Eye (tissue), 1 donor: Measurements from ENCODE around the gene CSK.
A peak's percentile ranks its signal among the peaks of the same experiment; 100 is the strongest.

Source experiments
- DNase-seq: peaks from one replicate; pipeline ENCODE4 v3.0.0-alpha.2; 2015

The CSK gene

DNA sequence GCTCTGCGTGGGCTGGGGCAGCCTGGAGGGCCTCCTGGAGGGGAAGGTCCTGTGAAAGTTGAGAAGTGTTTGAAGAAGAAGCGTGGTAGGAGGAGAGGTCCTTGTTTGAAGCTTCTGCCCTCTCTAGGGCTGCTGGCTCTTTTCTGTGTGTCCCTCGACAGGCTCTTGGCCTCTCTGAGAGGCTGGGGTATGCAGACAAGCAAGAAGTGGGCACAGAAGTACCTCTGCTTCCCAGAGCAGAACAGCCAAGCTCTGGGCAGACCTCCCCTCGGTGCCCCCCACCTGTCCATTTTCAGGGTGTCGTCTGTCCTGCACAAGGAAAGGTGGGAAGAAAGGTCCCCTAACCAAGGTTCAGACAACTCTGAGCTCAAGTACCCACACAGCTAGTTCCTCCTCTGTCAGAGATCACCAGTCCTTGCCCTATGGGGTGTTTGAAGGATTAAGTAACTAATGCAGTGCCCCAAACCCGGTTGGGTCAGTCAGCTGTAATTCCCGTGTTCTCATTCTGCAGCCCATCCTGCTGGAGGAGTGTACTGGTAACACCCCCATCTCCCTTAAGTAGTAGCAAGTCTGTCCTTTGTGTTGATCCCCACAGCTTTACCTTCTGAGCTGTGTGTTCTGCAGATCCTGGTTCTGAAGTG lies 6.3 kb downstream of the CSK start:
- DNase-seq: no peak

DNA sequence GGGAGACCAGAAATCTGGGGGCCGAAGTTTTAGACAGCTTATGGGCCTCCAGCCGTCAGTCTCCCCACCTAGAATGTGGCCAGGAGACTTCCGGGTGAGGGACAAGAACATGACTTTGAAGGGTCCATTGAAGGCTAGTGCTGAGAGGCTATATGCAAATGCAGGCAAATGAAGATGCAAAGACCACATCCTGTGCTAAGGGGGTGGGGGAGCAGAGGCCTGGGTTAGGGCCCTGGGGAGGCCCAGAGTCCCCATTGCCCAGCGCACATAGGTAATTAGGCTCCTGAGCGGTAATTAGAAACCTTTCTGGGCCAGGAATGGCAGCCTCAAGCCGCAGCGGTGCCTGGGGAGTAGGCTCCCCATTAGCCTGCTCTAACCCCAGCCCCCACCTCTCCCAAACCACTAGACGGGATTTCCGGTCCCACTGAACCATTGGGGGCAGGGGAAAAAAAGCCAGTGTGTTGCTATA lies 6.8 kb downstream of the CSK start:
- DNase-seq: no peak

DNA sequence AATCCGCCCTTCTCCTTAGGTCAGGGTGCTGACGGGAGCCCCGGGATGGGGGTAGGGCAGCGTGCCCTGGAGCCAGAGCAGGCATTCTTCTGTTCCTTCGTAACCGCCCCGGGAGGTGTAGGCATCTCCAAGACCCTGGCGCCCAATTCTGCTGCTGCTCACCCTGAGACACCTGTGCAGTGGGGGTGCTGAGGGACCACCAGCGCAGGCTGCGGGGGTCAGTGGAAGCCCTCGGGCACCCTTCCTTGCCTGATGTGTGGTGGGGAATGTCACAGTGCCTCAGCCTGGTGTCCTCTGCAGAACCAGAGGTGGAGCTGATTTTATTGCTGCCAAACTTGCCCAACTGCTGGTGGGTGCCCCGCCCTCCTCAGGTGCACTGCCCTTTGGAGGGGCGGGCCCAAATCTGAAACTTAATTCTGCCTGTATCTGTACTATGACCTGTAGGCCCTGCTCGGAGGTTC lies 7.3 kb downstream of the CSK start:
- no peak for DNase-seq

DNA sequence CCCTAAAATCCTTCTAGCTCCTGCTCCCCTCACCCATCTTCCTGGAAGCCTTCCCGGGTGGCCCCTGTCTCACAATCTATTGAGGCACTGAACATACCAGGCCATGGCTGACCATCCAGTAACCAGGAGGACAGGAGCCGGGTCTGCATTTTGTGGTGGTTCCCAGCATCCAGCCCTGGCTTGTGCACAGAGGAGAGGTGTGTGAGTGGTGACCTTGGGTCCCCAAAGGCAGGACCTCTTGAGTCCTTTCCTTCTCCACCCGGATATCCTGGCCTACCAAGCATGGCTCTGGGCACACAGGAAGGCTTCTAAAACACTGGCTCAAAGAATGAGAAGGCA lies 7.8 kb downstream of the CSK start:
- DNase-seq: no peak

DNA sequence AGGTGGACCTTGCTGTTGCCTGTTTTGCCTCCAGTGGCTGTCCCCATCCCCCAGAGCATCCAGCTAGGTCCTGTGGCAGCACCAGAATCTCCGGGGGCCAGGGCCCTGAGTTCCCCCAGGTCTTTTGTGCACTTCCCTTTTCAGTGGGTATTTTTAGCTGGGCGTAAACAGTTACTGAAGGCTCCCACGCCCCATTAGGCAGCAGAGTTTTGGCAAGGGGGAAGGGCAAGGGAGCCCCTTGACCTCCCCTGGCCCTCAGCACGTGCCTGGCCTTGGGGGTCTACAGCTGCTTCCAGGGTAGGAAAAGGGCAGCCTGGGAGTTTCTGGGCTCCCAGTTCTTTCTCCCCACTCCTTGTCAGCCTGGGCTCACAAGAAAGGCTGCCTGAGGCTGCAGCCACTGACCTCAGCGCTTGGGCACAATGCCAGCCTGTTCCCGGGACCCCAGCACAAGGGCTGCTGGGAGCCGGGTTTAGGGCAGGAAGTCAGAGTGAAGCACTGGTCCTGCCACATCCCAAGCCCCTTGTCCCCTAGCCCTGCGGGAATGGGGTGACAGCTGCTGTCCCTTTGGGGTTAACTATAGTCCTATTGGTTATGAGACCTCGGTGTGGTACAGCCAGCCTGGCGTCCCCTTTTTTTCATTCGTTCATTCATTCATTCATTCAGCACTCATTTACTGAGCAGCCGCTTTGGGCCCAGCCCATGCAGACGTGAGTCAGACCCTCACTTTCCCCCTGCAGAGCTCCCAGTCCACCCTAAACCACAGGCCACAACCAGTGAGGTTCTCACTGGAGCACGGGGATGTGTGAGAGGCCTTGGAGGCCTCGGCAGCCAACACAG lies 8.4 kb downstream of the CSK start:
- peak; percentile 62 for DNase-seq

DNA sequence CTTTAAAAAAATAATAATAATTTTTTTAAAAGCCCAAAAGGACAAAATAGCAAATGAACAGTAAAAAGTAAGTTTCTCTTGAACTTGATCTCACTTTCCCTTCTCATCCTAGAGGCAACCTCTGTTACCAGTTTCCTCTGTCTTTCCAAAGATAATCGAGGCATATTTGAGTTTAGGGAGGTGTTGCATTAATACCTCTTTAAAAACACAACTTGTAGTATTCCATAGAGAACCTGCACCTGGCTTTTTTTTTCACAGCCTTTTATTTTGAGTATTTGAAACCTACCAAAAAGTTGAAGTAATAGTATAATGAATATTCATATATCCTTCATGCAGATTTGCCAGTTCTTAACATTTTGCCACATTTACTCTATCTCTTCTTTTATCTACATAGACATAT lies 9.1 kb downstream of the CSK start:
- DNase-seq: no peak

DNA sequence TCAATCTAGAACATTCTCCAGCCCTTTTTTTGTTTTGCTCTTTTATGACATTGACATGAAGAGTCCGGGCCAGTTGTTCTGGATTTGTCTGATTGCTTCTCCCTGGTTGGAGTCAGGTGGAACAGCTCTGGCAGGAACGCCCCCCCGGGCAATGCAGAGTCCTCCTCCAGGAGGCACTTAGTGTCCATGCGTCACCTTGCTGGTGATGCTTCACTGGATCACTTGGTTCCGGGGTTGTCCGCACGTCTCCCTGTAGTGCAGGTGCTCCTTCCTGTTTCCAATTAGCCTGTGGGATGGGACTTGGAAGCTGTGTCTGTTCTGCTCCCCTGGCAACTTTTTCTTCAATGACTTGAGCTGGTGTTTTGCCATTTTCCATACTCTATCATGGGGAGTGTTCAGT lies 9.8 kb downstream of the CSK start:
- no peak for DNase-seq

DNA sequence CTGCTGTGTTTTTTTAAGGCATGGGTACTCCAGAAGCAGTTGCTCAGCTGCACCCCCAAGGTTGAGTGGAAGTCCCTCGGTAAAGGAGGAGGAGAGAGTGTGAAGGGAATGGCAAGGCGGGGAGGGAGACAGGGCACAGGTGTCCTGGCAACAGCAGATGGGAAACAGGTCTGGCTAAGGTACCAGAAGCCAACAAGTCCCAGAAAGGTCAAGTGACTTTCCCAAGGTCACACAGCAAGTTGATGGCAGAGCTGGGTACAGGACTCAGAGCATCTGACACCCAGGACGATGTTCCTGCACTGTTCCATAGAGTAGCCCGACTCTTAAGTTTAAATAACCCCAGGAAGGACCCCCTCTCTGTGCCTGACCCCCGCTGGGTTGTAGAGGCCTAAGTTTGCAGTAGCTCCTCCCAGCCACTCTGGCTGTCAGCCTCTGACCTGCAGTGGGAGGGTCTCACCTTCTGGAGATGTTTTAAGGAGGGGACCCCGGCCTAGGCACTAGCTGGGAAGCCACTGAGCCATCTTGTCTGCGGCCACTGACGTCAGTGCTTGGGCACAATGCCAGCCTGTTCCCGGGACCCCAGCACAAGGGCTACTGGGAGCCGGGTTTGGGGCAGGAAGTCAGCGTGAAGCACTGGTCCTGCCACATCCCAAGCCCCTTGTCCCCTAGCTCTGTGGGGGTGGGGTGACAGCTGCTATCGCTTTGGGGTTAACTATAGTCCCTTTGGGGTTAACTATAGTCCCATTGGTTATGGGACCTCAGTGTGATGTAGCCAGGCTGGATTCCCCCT lies 10.5 kb downstream of the CSK start:
- DNase-seq: no peak

DNA sequence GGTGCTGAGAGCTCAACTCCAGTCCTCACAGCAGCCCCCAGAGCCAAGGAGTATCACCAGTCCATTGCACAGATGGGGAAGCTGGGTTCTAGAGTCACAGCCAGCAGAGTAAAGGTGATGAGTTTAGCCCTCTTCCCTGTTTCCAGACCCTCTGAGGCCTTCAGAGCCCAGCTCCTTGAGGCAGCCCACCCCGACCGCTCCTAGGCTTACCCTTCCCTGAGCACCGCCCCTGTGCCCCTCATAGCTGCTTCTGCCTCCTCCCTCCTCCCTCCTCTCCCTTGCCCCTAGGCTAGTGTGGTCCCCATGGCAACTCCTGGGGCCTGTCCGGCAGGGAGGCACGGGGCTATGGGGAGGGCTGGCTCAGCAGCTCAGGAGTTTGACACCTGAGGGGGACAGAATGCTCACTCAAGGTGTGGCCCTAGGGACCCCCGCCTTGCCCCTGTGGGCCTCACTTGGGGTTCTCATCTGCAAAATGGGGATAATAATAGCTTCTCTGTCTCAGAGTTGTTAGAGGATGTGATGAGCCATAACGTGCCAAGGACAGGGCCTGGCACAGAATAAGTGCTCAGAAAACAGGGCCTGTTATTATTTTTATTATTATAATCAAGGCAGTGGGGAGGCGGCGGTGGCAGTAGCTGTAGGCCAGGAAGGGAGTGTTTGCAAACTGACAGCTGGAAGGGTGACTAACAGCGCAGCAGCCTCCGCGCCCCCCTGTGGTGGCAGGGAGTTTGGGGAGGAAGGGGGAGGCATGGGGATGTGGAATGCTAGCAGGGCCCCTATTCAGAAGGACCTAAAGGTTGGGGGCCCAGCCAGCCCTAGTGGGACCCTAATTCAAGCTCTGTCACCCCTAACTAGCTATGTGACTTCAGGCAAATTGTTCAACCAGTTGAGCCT lies 11.5 kb downstream of the CSK start:
- no peak for DNase-seq

DNA sequence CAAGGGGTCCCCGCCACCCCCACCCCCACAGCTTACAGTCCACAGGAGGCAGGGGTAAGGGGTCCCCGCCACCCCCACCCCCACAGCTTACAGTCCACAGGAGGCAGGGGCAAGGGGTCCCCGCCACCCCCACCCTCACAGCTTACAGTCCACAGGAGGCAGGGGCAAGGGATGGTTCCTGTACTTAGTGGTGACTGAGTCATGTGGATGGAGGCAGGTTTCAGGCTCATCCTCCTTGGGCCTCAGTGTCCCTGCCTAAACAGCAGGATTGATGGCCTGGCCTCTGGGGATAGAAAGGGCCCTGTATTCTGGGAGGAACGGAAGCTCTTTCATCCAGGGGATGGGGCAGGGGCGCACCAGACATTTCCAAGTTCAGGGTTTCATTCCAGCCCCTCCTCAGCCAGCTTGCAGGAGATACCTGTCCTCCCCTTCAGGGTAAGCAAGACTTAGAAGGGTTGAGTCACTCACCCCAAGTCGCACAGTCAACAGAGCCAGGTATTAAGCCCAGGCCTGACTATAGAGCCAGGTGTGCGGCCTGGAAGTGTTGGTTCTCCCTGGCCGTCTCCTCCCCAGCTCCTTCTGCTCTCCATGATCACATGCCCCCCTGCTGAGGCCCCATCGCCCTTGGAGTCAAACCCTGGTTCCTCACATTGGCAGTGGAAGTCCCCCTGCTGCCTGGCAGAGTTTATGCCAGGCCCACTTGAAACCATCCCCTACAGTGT lies 12.5 kb downstream of the CSK start:
- no peak for DNase-seq

DNA sequence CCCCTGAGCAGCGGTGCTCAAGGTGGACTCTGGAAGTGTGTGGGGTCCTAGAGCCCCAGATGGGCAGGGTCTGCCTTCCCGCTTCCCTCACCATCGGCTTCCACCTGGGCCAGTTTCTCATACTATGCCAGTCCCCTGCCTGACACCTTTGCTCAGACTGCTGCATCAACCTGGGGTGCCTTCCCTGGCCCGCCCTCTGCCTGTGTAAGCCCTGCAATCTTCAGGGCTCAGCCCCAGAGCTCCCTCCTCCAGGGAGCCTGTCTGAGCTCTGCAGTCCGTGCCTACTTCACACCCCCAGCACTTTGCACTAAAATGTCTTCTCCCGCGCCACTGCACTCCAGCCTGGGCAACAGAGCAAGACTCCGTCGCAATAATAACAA lies 13.1 kb downstream of the CSK start:
- DNase-seq: no peak

DNA sequence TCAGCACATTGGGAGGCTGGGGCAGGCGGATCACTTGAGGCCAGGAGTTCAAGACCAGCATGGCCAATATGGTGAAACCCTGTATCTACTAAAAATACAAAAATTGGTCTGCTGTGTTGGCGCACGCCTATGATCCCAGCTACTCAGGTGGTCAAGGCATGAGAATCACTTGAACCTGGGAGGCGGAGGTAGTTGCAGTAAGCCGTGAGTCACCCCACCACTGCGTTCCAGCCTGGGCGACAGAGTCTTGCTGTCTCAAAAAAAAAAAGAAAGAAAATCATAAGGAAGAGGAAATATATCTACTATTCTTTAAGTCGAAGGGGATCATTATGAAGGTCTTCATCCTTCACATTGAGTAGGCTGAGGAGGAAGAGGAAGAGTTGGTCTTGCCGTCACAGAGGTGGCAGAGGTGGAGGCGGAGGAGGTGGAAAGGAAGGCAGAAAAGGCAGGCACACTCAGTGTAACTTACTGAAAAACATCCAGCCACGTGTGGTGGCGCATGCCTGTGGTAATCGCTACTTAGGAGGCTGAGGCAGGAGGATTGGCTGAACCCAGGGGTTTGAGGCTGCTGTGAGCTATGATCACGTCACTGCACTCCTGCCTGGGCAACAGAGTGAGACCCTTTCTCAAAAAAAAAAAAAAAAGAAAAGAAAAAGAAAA lies 14.2 kb downstream of the CSK start:
- DNase-seq: no peak

DNA sequence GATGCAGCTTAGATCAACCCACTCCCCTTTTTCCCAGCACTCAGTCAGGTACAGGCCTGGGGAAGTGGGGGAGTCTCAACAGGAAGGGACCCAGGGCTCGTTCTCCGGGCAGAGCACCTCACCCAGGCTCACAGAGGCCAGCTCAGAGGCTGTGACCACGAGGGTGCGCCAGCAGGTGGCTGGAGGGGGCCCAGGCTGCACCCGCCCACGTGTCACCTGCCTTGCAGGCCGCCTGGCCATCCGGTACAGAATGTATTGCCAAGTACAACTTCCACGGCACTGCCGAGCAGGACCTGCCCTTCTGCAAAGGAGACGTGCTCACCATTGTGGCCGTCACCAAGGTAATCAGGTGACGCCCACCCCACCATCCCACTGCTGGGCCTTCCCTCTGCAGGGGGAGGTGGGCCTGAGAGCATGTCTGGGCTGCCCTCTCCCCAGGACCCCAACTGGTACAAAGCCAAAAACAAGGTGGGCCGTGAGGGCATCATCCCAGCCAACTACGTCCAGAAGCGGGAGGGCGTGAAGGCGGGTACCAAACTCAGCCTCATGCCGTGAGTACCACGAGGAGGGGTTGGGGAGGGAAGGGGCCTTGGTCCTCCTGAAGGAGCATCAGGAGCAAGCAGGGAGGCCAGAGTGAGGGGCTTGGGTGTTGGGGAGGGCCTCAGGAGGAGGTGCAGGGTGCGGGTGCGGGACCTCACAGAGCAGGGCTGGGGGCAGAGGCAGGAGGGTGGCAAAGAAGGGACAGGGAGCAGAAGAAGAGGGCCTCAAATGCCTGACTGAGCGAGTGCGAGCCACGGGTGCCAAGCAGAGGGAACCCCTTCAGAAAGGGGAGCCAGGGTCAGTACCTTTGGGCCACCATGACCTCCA lies 16.7 kb downstream of the CSK start:
- no peak for DNase-seq

DNA sequence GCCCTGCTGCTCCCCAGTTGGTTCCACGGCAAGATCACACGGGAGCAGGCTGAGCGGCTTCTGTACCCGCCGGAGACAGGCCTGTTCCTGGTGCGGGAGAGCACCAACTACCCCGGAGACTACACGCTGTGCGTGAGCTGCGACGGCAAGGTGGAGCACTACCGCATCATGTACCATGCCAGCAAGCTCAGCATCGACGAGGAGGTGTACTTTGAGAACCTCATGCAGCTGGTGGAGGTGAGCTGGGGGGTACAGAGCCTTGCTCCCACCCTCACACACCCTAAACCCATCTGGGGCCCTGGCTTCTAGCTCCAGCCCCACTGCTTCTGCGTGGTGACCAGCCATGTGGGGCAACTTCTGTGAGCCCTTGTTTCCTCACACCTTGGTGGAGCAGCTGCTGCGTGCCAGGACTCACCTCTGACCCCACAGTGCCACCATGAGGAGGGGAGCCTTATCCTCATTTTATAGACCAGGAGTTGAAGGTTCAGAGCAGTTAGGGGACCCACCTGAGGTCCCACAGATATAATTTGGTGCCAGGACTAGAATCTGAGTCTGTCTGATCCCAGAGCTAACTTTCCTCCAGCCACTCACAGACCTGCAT lies 17.5 kb downstream of the CSK start:
- DNase-seq: no peak

DNA sequence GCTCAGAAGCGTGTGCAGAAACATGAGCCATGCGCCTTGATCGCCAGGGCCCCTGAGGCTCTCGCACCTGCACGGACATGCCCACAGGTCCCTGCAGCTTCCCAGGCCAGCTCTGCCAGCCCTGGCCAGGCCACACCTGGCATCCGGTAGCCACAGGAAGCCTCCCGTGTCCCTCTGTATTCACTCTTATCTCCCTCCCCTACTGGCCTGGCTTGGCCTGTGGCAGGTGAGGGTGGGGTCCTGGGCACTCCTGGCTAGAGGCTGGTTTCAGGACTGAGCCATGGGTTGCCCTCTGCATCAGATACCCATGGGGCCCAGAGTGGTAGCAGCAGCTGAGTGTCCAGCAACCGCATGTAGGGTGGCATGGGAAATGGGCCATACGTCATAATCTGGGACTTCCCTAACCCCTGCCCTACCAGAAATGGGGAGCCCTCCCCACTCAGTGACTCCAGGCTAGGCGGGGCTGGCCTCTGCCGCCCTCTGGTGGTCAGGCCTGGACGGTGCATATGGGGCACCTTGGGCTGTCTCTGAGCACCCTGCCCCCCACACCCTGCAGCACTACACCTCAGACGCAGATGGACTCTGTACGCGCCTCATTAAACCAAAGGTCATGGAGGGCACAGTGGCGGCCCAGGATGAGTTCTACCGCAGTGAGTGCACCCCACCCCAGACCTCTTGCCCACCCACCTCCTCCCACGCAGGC lies 18.1 kb downstream of the CSK start:
- peak; percentile 57 for DNase-seq

DNA sequence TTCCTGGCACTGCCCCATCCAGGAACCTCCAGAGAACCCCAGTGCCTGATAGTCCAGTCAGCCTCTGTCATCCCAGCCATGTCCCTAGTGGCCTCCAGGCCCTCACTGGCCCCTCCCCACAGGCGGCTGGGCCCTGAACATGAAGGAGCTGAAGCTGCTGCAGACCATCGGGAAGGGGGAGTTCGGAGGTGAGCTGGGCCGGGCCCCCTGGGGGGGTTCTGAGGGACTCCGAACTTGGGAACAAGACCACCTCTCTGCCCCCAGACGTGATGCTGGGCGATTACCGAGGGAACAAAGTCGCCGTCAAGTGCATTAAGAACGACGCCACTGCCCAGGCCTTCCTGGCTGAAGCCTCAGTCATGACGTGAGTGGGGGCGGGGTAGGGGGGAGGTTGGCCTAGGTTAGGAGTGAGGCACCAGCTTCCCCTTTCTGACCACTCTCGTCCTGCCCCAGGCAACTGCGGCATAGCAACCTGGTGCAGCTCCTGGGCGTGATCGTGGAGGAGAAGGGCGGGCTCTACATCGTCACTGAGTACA lies 18.7 kb downstream of the CSK start:
- no peak for DNase-seq

DNA sequence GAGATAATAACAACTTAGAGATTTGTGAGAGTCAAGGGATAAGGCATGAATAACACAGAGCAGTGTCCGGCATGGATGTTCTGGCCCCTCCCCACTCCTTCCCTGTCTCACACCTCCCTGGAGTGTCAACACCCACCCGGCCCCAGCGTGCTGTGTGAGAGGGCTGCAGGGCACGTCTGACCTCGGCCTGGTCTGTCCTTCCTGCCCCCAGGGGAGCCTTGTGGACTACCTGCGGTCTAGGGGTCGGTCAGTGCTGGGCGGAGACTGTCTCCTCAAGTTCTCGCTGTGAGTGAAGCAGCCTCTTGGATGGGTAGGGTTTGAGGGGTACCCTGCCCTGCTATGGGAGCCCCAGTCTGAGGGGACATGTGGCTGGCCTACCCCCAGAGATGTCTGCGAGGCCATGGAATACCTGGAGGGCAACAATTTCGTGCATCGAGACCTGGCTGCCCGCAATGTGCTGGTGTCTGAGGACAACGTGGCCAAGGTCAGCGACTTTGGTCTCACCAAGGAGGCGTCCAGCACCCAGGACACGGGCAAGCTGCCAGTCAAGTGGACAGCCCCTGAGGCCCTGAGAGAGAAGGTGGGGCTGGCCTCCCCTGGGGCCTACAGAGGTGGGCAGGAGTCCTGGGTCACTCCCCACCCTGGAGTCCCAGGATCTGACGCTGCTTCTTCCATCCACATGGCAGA lies 19.6 kb downstream of the CSK start:
- no peak for DNase-seq

DNA sequence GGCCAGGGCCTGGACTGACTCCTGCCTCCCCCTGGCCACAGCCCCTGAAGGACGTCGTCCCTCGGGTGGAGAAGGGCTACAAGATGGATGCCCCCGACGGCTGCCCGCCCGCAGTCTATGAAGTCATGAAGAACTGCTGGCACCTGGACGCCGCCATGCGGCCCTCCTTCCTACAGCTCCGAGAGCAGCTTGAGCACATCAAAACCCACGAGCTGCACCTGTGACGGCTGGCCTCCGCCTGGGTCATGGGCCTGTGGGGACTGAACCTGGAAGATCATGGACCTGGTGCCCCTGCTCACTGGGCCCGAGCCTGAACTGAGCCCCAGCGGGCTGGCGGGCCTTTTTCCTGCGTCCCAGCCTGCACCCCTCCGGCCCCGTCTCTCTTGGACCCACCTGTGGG lies 20.4 kb downstream of the CSK start:
- DNase-seq: no peak
